H1 (cell line): ENCODE results near the gene GPR162. TPM values are rescaled to one million over a fixed set of nuclear protein-coding genes. Genes with fewer than 3 reads are reported as not detected.

Source experiments
- CTCF ChIA-PET: fragments of 300-600 bp; sonication (Branson Sonifier 250); formaldehyde crosslinking; loops from one replicate; lab custom pipeline; 2021; ENCODE audit not compliant: partially characterized antibody; lab: Charles Lee
- POLR2A ChIA-PET: fragments of 300-600 bp; sonication (Branson Sonifier 250); formaldehyde crosslinking; loops from one replicate; lab custom pipeline; 2021; ENCODE audit warnings: inconsistent platforms; ENCODE audit not compliant: partially characterized antibody; lab: Charles Lee
- DNase-seq, 2 experiments: peaks; one replicate each; pipeline versions ENCODE4 v3.0.0 to v3.0.0-alpha.2; 2010 to 2022; ENCODE audit warnings: low spot score in 2 of 2, low read depth in 1 of 2, mixed read lengths in 1 of 2
- FAIRE-seq: peaks from 2 replicates; lab custom pipeline; 2011; peaks lifted over from hg19 to GRCh38; lab: Jason Lieb, UNC
- H2AFZ ChIP-seq: 2 replicates; pipeline ENCODE4 v1.8.1; 2012; ENCODE audit warnings: low read length, inconsistent platforms
- H2AK5ac ChIP-seq: 2 replicates; pipeline ENCODE4 v1.6.1; 2013; ENCODE audit warnings: low read depth, low read length
- H2BK120ac ChIP-seq: replicated peaks from 2 replicates; pipeline ENCODE3; 2013; ENCODE audit warnings: low read depth, low read length, inconsistent platforms
- H2BK12ac ChIP-seq: 2 replicates; pipeline ENCODE4 v1.6.1; 2013; ENCODE audit warnings: low read depth, low read length
- H2BK15ac ChIP-seq: 2 replicates; pipeline ENCODE4 v1.6.1; 2013; ENCODE audit warnings: low read length
- H2BK20ac ChIP-seq: 2 replicates; pipeline ENCODE4 v1.6.1; 2013; ENCODE audit warnings: low read length
- H2BK5ac ChIP-seq: 2 replicates; pipeline ENCODE4 v1.6.1; 2013; ENCODE audit warnings: low read depth, low read length
- H3K14ac ChIP-seq: 2 replicates; pipeline ENCODE4 v1.6.1; 2013; ENCODE audit warnings: inconsistent platforms; ENCODE audit not compliant: insufficient read length
- H3K18ac ChIP-seq: 2 replicates; pipeline ENCODE4 v1.6.1; 2013; ENCODE audit warnings: low read length; ENCODE audit errors: extremely low read depth
- H3K23ac ChIP-seq: 2 replicates; pipeline ENCODE4 v1.6.1; 2013; ENCODE audit warnings: inconsistent platforms; ENCODE audit not compliant: insufficient read length
- H3K23me2 ChIP-seq: 2 replicates; pipeline ENCODE4 v1.6.1; 2013; ENCODE audit warnings: low read depth, low read length
- H3K27ac ChIP-seq: 2 replicates; pipeline ENCODE4 v1.6.1; 2011; ENCODE audit warnings: low read depth, low read length, inconsistent platforms
- H3K27me3 ChIP-seq, 4 experiments: replicated peaks in 1 of 4; 1 replicate in 1 of 4; 2 replicates in 3 of 4; pipeline versions ENCODE4 v1.6.1 to v1.8.1; 2011 to 2013; ENCODE audit warnings: low read length in 3 of 4, mild to moderate bottlenecking in 3 of 4, inconsistent platforms in 2 of 4, mixed read lengths in 2 of 4, moderate library complexity in 1 of 4; ENCODE audit not compliant: control insufficient read depth in 3 of 4, insufficient read depth in 3 of 4; ENCODE audit errors: extremely low read depth in 1 of 4
- H3K36me3 ChIP-seq, 4 experiments: 2 replicates each; pipeline versions ENCODE4 v1.6.1 to v1.8.1; 2011 to 2013; ENCODE audit warnings: mild to moderate bottlenecking in 4 of 4, low read length in 3 of 4, moderate library complexity in 2 of 4, control low read depth in 1 of 4, inconsistent platforms in 1 of 4; ENCODE audit not compliant: insufficient read depth in 4 of 4, control insufficient read depth in 2 of 4
- H3K4ac ChIP-seq: replicated peaks from 2 replicates; pipeline ENCODE3; 2013; ENCODE audit warnings: low read length, low read depth, mixed read lengths, inconsistent platforms; ENCODE audit not compliant: insufficient read length
- H3K4me1 ChIP-seq, 4 experiments: replicated peaks in 1 of 4; 1 replicate in 1 of 4; 2 replicates in 3 of 4; pipeline versions ENCODE4 v1.6.1 to v1.8.1; 2011 to 2013; ENCODE audit warnings: low read length in 3 of 4, inconsistent platforms in 2 of 4, mixed read lengths in 1 of 4; ENCODE audit not compliant: insufficient read depth in 4 of 4, control insufficient read depth in 3 of 4
- H3K4me2 ChIP-seq, 2 experiments: 2 replicates each; pipeline versions ENCODE4 v1.6.1 to v1.8.1; 2011 to 2013; ENCODE audit warnings: low read depth in 2 of 2, low read length in 2 of 2, control low read depth in 1 of 2, inconsistent platforms in 1 of 2, mild to moderate bottlenecking in 1 of 2; ENCODE audit not compliant: insufficient read depth in 1 of 2
- H3K4me3 ChIP-seq, 4 experiments: fragments of 200-600, 300-600 bp in 1 of 4; sonication (generic), shearing (Covaris generic), sonication (Bioruptor Twin) in 1 of 4; 2 replicates each; pipeline versions ENCODE4 v1.5.1 to v1.8.1; 2011 to 2016; ENCODE audit warnings: low read length in 4 of 4, low read depth in 3 of 4, control low read depth in 2 of 4, inconsistent platforms in 2 of 4, mild to moderate bottlenecking in 2 of 4, mixed read lengths in 1 of 4, moderate library complexity in 1 of 4; ENCODE audit not compliant: insufficient read depth in 2 of 4; ENCODE audit errors: extremely low read depth in 1 of 4
- H3K56ac ChIP-seq: replicated peaks from 2 replicates; pipeline ENCODE3; 2013; ENCODE audit warnings: low read depth, mild to moderate bottlenecking, mixed read lengths, low read length, inconsistent platforms; ENCODE audit not compliant: insufficient read length
- H3K79me1 ChIP-seq: 2 replicates; pipeline ENCODE4 v1.6.1; 2013; ENCODE audit warnings: low read depth, low read length, control low read depth
- H3K79me2 ChIP-seq, 2 experiments: 2 replicates each; pipeline versions ENCODE4 v1.6.1 to v1.8.1; 2012 to 2013; ENCODE audit warnings: low read length in 2 of 2, mild to moderate bottlenecking in 2 of 2, inconsistent platforms in 1 of 2; ENCODE audit not compliant: insufficient read depth in 2 of 2, control insufficient read depth in 1 of 2
- H3K9ac ChIP-seq, 4 experiments: replicated peaks in 1 of 4; 1 replicate in 1 of 4; 2 replicates in 3 of 4; pipeline versions ENCODE4 v1.6.1 to v1.8.1; 2011 to 2013; ENCODE audit warnings: low read depth in 3 of 4, low read length in 3 of 4, control low read depth in 2 of 4, mild to moderate bottlenecking in 2 of 4, moderate library complexity in 2 of 4, inconsistent platforms in 1 of 4; ENCODE audit errors: extremely low read depth in 1 of 4
- H3K9me3 ChIP-seq, 2 experiments: 2 replicates each; pipeline versions ENCODE4 v1.6.1 to v1.8.1; 2012 to 2013; ENCODE audit warnings: mild to moderate bottlenecking in 2 of 2, moderate library complexity in 2 of 2, control low read depth in 1 of 2, inconsistent platforms in 1 of 2, low read depth in 1 of 2, low read length in 1 of 2, mixed read lengths in 1 of 2; ENCODE audit not compliant: insufficient read depth in 2 of 2
- H4K20me1 ChIP-seq, 2 experiments: replicated peaks in 1 of 2; 2 replicates each; pipeline versions ENCODE3 to v1.8.1; 2011 to 2013; ENCODE audit warnings: inconsistent platforms in 2 of 2, low read length in 2 of 2, mild to moderate bottlenecking in 1 of 2; ENCODE audit not compliant: insufficient read depth in 2 of 2, control insufficient read depth in 1 of 2
- H4K5ac ChIP-seq: 2 replicates; pipeline ENCODE4 v1.6.1; 2013; ENCODE audit warnings: low read length, low read depth, mixed read lengths, inconsistent platforms; ENCODE audit not compliant: insufficient read length
- H4K8ac ChIP-seq: 2 replicates; pipeline ENCODE4 v1.8.0; 2013; ENCODE audit warnings: mild to moderate bottlenecking, moderate library complexity, low read length, inconsistent platforms; ENCODE audit not compliant: insufficient read depth; ENCODE audit errors: extremely low read depth
- H4K91ac ChIP-seq: replicated peaks from 2 replicates; pipeline ENCODE3; 2013; ENCODE audit warnings: low read length, mixed read lengths, inconsistent platforms; ENCODE audit not compliant: insufficient read length
- ASH2L ChIP-seq: fragments of 200-600, 300-600 bp; sonication (generic); IDR thresholded peaks from one replicate; pipeline ENCODE4 v1.7.1; 2017; ENCODE audit warnings: low read length
- BCL11A ChIP-seq, 2 experiments: IDR thresholded peaks; one replicate each; pipeline ENCODE4 v1.6.1; 2011; ENCODE audit warnings: low read depth in 2 of 2, low read length in 2 of 2, mild to moderate bottlenecking in 2 of 2
- CBX8 ChIP-seq: fragments of 300-800, 300-1000 bp; sonication (generic); IDR thresholded peaks from 2 replicates; pipeline ENCODE4 v1.7.1; 2016; ENCODE audit warnings: low read depth, low read length, borderline replicate concordance
- CHD2 ChIP-seq: IDR thresholded peaks from 2 replicates; pipeline ENCODE4 v1.6.1; 2012; ENCODE audit warnings: low read length, improper control_type of control experiment
- EZH2 ChIP-seq: fragments of 200-600 bp; sonication (generic); IDR thresholded peaks from 2 replicates; pipeline ENCODE4 v1.7.1; 2012; ENCODE audit warnings: low read depth, mild to moderate bottlenecking, moderate library complexity, low read length, inconsistent platforms; ENCODE audit not compliant: severe bottlenecking
- KDM5A ChIP-seq: fragments of 200-600 bp; IDR thresholded peaks from 2 replicates; pipeline ENCODE4 v1.7.1; 2012; ENCODE audit warnings: mild to moderate bottlenecking, low read length, inconsistent platforms, mixed read lengths
- POLR2A ChIP-seq, 2 experiments: IDR thresholded peaks; 1 replicate in 1 of 2; 2 replicates in 1 of 2; pipeline ENCODE4 v1.6.1; 2011; ENCODE audit warnings: low read depth in 2 of 2, low read length in 2 of 2, mild to moderate bottlenecking in 2 of 2; ENCODE audit errors: control extremely low read depth in 1 of 2
- SAP30 ChIP-seq: fragments of 300-600 bp; sonication (generic); IDR thresholded peaks from 2 replicates; pipeline ENCODE4 v1.7.1; 2012; ENCODE audit warnings: low read length, moderate library complexity, mild to moderate bottlenecking, inconsistent platforms; ENCODE audit not compliant: insufficient read depth, insufficient replicate concordance
- SP1 ChIP-seq: IDR thresholded peaks from 2 replicates; pipeline ENCODE4 v1.6.1; 2011; ENCODE audit warnings: low read depth, low read length
- SRF ChIP-seq: IDR thresholded peaks from 2 replicates; pipeline ENCODE4 v1.6.1; 2011; ENCODE audit warnings: mild to moderate bottlenecking, low read depth, low read length, moderate library complexity
- TAF1 ChIP-seq: IDR thresholded peaks from 2 replicates; pipeline ENCODE4 v1.6.1; 2011; ENCODE audit warnings: mild to moderate bottlenecking, low read depth, low read length
- TCF12 ChIP-seq: IDR thresholded peaks from 2 replicates; pipeline ENCODE4 v1.6.1; 2011; ENCODE audit warnings: low read depth, mild to moderate bottlenecking, low read length
- TEAD4 ChIP-seq: IDR thresholded peaks from 2 replicates; pipeline ENCODE4 v1.6.1; 2012; ENCODE audit warnings: low read depth, low read length, inconsistent platforms, mixed read lengths
- whole genome bisulfite sequencing, 2 experiments: shearing (Covaris generic) in 1 of 2; methylation state at CpG; one replicate each; pipeline versions ENCODE4 v1.1.6 to v1.1.7; 2013 to 2015; ENCODE audit warnings: low lambda C conversion rate in 2 of 2, mixed read lengths in 2 of 2, inconsistent platforms in 1 of 2, low coverage in 1 of 2, missing lambda C conversion rate in 1 of 2; ENCODE audit not compliant: insufficient replicate concordance in 2 of 2, insufficient coverage in 1 of 2, insufficient read length in 1 of 2; ENCODE audit errors: extremely low coverage in 1 of 2, missing lambda C conversion rate in 1 of 2; 5-methylcytosine and 5-hydroxymethylcytosine counted together
- polyA plus RNA-seq, 7 experiments: library from polyadenylated mRNA; depleted of rRNA in 3 of 7; stranded (reverse) in 5 of 7; unstranded in 2 of 7; fragments of >200 nt in 5 of 7; fragments of 200-250 nt in 2 of 7; gene quantifications; 1 replicate in 5 of 7; 2 replicates in 1 of 7; 4 replicates in 1 of 7; pipeline versions ENCODE4 v1.2.1 to v1.2.3, GENCODE V29; 2011 to 2013; ENCODE audit warnings: missing spikeins in 2 of 7, mixed read lengths in 2 of 7
- total RNA-seq: library from RNA; stranded (reverse); fragmentation: NEBNext Ultra II Directional; extraction: Animal tissue kit (Norgen Biotek cat#: 25700); gene quantifications from 2 replicates; pipeline ENCODE4 v1.2.1, GENCODE V29; 2021
- TF ChIP-seq, protein P1 (sequence below): IDR thresholded peaks from 2 replicates; pipeline ENCODE4 v1.6.1; 2011; ENCODE audit warnings: low read depth, mild to moderate bottlenecking, low read length; ENCODE audit not compliant: insufficient read depth

The GPR162 gene
- total and polyA plus RNA-seq, 2 of the 8 experiments (the other 6 are each of a cell fraction or from before 2014, with no cell fraction given) = 7.3 to 8.8 TPM

DNA sequence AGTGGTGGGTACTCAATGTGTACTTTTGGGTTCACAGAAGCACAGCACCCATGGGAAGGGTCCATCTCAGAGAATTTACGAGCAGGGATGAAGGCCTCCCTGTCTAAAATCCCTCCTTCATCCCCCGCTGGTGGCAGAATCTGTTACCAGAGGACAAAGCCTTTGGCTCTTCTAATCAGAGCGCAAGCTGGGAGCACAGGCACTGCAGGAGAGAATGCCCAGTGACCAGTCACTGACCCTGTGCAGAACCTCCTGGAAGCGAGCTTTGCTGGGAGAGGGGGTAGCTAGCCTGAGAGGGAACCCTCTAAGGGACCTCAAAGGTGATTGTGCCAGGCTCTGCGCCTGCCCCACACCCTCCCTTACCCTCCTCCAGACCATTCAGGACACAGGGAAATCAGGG lies 1.5 kb upstream of the GPR162 start:
- Histone ChIP-seq H2BK5ac (peak overlapping the region; percentile 30; the same call in 1 of the 2 replicates), H2BK15ac (peak overlapping the region; percentile 96; the same call in 1 of the 2 replicates), H4K20me1 (peaks cover 0 to 10% of the 10 kb centered on the region in 2 experiments), H2BK20ac (peak overlapping the region; percentile 69; the same call in 1 of the 2 replicates), H3K4me3 (no peak overlapping the region), H3K36me3 (no peaks in the 10 kb centered on the region; a peak in 1 of 8 replicates), H3K18ac (0 out of 2 replicates have a peak overlapping the region, but pooled peaks have one; percentile 51), H3K56ac (no peak overlapping the region), H3K9ac (no peak overlapping the region), H3K4ac (no peak overlapping the region), H3K14ac (no peak overlapping the region), H3K23ac (no peak overlapping the region), H2BK120ac (no peak overlapping the region), H4K91ac (peak overlapping the region; percentile 39), H4K8ac (no peak overlapping the region), H3K79me1 (no peaks in the 10 kb centered on the region; the same call in 1 of the 2 replicates), H3K4me1 (peaks cover 4 to 51% (median 30%) of the 10 kb centered on the region in 4 experiments), H2BK12ac (peak overlapping the region; percentile 50; the same call in 1 of the 2 replicates), H3K23me2 (peaks cover 26% of the 10 kb centered on the region), H3K4me2 (peak overlapping the region; percentile 94; a peak in 1 of 4 replicates), H3K27ac (no peak overlapping the region), H2AK5ac (peak overlapping the region; percentile 98), H4K5ac (no peak overlapping the region), H3K9me3 (peaks cover 0 to 2% of the 10 kb centered on the region in 2 experiments; a peak in 1 of 4 replicates), H3K27me3 (peaks cover 0 to 12% (median 9%) of the 10 kb centered on the region in 4 experiments; a peak in 6 of 7 replicates), H3K79me2 (no peaks in the 10 kb centered on the region), H2AFZ (no peak overlapping the region)
- no peak for DNase-seq
- POLR2A ChIA-PET = interaction anchor here (0.6 to 27.1 kb wide), 15 partner anchors 8 to 123 kb away, joined by 3 to 388 read pairs (median 4); partner anchors contain the start of genes C12orf57, CDCA3, GNB3 and MLF2
- FAIRE-seq = no peak
- WGBS, 2 experiments = 59% methylated on average over 5 of the region's 5 CpGs; no CpG with 5 or more reads in 1 of the 2 experiments
- CTCF ChIA-PET = interaction anchor here (0.5 to 23.7 kb wide), 6 partner anchors 16 to 373 kb away, joined by 3 to 532 read pairs (median 12); partner anchors contain the start of genes CD4, LAG3, MLF2 and PTMS
- TF ChIP-seq KDM5A = no peak
- TF ChIP-seq TAF1 = no peak
- no peak for TF ChIP-seq SP1
- no peak for TF ChIP-seq SAP30
- TF ChIP-seq, protein P1, sequence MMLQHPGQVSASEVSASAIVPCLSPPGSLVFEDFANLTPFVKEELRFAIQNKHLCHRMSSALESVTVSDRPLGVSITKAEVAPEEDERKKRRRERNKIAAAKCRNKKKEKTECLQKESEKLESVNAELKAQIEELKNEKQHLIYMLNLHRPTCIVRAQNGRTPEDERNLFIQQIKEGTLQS = no peak
- no peak for TF ChIP-seq TEAD4
- TF ChIP-seq TCF12 = no peak
- TF ChIP-seq SRF = no peak
- no peak for TF ChIP-seq CHD2
- no peak for TF ChIP-seq EZH2
- no peak for TF ChIP-seq CBX8
- no peak for TF ChIP-seq POLR2A (IDR thresholded peaks at IDR 0.05; ENCODE audit: control extremely low read depth in 1 of 2, low read depth in 2 of 2, low read length in 2 of 2)
- TF ChIP-seq BCL11A (IDR thresholded peaks at IDR 0.05; ENCODE audit: low read depth in 2 of 2, low read length in 2 of 2) = no peak
- TF ChIP-seq ASH2L = no peak
